Measurements from ENCODE around the gene EN1.

The EN1 gene

DNA sequence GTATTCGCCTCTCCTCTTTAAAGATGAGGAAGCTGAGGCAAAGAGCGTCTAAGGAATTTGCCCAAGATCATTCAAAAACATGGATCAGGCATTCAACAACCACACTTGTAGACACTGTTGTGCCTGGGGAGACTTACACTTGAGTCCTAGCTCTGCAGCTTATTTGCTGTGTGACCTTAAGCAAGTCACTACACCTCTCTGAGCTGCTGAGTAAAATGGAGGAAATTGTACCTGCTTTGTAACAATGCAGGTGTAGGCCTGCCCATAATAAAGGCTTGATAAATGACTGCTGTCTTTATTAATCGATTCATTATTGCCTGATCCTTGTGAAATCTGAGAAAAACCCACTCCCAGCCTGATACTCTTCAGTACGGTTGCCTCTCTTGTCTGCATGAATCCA lies 30.8 kb downstream of the EN1 start:
- DNase-seq = no peak

GRCh38 chr2:118815731-118816130 lies 31.7 kb downstream of the EN1 start:
- no peak for DNase-seq

DNA sequence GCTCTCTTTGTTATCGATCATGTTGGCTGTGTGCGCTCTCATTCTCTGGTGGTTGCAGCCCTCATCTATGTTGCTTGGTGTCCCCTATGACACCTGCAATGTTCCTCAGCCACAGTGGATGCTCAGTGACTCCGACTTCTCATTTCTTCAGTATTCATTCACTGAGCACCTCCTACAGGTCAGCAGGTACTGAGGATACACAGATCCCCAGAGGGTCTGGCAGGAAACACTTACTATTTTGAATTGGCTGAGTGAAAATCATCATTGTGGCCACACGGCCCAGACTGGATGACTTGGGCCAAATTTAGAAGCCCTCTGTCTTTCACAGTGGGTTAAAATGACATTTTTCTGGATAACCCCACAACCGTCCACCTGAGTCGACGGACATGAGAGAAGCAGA lies 32.1 kb downstream of the EN1 start:
- no peak for DNase-seq

DNA sequence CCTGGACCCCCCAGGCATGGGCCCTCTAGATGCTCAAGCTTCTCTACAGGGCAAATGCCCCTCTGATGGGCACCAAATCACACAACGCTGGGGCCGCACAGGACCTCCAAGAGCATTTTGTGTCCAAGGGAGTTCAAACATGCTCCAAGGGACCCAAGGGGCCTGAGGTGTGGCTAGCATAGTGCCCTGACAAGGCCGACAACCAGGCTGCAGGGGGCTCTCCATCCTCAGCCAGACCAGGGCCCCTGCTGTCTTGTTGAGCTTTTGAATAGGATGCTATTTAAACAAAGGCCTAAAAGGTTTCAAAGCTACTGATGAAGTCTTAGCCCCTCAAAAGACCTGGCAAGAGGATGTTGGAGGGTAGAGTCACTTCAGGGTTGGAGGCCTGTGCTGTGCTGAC lies 33.1 kb downstream of the EN1 start:
- no peak for DNase-seq

DNA sequence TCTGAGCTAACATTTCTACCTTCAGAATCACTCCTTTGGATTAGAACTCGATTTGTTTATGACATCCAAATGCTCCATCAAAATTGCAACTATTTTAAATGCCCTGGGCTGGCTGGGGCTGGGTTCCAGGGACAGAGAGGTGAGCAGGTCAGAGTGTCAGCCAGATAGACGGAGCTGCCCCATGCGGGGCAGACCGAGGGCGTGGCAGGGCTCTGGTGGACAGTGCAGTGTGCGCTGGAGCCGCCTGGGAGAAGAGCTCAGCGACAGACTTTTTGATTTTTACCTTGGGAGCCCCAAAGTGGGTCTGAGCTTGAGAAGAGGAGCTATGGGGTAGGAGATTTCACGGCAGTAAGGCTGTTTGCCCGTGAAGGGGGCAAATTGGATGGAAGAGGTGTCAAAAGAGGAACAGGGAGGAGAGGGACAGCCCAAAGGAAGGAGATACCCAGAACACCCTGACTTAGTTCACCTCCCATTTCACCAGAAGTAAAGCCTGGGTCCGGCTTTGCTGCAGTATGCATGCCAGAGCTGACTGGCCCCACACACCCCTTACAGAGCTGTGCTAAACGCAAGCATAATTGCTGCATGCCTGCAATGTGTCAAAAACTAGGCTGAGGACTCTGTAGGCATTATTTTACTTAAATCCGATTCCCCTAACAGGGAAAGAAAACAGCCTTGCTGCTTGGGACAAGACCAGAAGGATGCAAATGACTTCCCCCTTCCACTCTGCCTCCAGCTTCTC lies 33.7 kb downstream of the EN1 start:
- DNase-seq = no peak

- no peak for DNase-seq
These were observed 34.3 kb downstream of the EN1 start for GRCh38 chr2:118813111-118813510.

- DNase-seq = no peak
These were observed 34.9 kb downstream of the EN1 start for GRCh38 chr2:118812552-118812951.

DNA sequence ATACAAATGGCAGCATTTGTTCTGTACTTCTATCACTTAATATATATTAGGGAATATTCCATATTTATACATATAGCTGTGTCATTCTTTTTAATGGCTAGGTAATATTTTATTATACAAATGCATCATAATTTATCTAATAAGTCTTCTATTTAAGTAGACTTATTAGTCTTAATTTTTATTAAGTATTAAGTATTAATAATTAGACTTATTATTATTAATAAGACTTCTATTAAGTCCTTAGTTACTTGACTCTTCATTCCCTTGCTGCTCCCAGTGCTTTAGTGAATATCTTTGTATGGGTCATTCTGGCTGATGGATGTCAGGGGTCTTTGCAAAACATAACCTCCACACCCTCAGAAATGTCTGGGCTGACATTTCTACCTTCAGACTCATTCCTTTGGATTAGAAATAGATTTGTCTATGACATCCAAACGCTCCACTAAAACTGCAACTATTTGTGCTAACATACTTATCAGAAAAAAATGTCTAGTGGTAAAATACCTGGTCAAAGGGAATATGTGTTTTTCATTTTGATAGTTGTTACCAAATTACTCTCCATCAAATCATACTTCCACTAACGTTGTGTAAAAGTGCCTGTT lies 35.8 kb downstream of the EN1 start:
- no peak for DNase-seq

DNA sequence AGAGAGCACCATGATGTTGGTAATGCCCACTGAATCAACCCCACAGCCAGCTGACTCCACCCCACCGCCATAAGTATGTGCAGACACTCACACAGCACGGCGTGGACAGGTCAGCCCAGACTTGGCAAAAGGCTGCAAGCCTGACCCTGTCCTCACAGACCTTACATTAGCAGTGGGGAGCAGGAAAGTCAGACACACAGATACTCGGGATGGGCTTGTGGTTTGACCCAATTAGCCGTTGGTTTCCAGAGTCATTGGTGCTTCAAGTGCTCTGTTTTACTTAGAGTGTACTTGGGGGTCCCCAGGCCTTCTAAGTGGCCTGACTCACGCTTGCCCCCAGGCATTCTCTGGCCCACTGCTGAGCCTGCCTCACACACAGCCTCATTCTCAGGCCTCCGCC lies 36.7 kb downstream of the EN1 start:
- no peak for DNase-seq

- no peak for DNase-seq
These were observed 39.0 kb downstream of the EN1 start for GRCh38 chr2:118808429-118808809.

DNA sequence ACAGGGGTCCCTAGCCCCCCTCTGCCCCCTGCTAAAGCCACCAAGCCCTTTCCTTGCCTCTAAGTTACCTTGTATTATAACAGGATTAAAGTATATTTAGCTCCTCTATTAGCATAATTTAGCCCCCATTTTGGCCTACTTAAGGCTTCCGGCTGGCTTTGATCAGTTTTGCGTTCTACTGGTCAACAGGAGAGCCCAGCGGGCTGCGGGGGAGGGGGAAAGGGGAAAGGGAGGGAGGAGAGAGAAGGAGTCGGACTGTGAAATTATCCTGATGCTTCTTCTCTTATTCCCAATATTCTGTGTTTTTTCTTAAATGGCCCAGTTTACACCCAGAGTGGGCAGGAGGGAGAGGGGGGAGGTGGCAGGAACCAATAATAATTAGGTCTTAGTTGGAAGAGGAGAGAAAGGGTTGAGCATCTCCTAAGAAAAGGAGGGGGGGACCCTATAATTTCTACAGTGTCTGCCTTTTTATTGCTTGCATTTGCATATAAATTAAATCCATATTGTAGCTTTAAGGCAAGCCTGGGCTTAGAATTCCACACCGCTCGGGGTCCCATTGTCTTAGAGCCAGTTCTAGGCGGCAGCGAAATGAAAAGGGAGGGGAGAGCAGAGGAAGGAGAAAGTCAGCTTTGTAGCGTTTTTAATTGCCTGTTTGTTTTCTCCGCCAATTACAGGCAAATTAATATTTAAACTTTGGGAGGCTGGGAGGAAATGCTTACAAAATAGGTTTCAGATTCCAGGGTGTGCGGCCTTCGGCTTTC lies 39.6 kb downstream of the EN1 start:
- no peak for DNase-seq

DNA sequence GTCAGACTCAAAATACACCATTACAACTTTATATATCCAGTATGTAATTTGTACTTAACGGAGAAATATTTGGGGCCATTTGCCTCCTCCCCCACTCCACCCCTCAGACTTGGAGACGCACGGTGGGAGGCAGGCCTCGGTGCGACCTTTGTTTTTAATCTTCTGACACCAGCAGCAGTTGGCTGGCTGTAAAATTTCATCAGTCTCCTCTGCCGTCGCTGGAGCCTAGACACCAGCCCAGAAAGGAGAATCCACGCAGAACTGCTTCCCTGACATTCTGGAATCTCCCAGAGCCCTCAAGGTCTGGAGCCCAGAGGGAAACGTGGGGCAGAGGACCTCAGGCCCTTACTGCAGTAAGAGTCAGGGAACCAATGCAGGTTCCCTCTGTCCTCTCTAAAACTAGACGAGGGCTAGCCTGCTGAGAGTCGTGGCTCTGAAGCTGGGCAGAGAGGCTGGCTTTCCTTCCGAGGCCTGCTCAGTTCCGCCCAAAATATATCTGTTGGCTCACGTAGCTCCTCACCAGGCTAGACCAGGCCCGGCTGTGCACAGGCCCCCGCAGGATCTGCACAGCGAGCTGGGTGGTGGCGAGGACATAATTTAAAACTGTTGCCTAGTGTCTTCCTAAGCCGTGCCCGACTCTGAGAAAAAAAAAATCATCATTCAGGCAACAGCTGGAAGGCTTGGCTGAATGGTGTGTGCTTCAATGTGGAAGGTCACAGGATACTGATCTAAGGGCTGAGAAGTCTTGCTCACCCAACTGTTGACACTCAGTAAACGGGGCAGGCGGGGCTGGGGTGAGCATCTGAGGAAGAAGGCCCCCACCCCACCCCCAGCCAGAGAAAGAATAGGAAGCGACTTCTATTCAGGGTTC lies 40.4 kb downstream of the EN1 start:
- DNase-seq = no peak

- DNase-seq = no peak
These were observed 42.3 kb downstream of the EN1 start for GRCh38 chr2:118805064-118805690.

GRCh38 chr2:118803012-118803411 lies 44.4 kb downstream of the EN1 start:
- DNase-seq = no peak

- DNase-seq = no peak
These were observed 46.3 kb downstream of the EN1 start for GRCh38 chr2:118801151-118801550.

DNA sequence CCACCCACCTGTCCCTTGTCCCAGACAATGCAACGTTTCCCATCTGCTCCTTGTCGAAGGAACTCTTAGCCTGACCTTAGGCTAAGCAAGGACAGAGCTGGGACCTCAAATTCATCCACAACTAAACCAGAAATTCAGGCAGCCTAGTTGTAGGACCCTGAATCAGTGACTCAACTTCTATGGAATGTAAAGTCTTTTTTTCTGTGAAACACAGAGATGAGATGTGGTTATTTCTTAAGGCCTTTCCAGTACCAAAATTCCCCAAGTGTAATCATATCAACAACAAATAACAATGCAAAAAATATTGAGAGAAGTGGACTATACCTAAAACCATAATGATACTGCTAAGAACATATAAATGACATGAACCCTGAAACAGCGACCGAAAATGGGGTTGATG lies 46.7 kb downstream of the EN1 start:
- DNase-seq = no peak

DNA sequence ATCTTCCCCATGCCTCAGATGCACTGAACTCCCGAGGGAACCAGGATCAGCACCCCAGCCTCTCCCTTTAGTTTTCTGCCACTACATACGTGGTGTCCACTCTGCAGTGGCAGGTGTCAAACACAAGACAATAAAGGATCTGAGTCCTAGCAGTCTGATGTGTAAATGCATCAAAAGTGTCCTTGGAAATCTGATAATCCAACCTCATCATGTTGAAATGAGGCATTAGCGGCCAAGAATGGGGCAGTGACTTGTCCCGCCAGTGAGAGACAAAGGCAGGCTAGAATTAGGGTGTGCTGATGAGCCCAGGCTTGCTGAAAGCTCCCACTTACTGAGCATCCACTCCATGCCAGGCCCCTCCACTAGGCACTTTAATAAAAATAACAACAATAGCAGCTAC lies 52.9 kb downstream of the EN1 start:
- no peak for DNase-seq
